Endothelial cell of umbilical vein (primary cell): ENCODE measurements around the gene FAAP100. TPM values are rescaled to one million over a fixed set of nuclear protein-coding genes. Genes with fewer than 3 reads are reported as not detected.

Experiments
- BruUV-seq: library from RNA; stranded (reverse); fragments of 400-500 nt; replicated peaks from 2 replicates; lab custom pipeline; 2021; lab: Mats Ljungman, UMichigan
- CTCF ChIA-PET: fragments of 300-600, 350-600 bp; sonication (Branson Sonifier 250); formaldehyde crosslinking; loops from one replicate; lab custom pipeline; 2021; ENCODE audit warnings: antibody characterized with exemption, inconsistent platforms; lab: Charles Lee
- POLR2A ChIA-PET: fragments of 300-600, 350-600 bp; sonication (Branson Sonifier 250); formaldehyde crosslinking; loops from one replicate; lab custom pipeline; 2021; ENCODE audit warnings: antibody characterized with exemption, inconsistent platforms; lab: Charles Lee
- DNase-seq: peaks from one replicate; pipeline ENCODE4 v3.0.0-alpha.2; 2011; ENCODE audit warnings: low read depth, low spot score
- FAIRE-seq: peaks from 2 replicates; lab custom pipeline; 2011; peaks lifted over from hg19 to GRCh38; lab: Jason Lieb, UNC
- H2AFZ ChIP-seq: 2 replicates; pipeline ENCODE4 v1.6.0; 2012; ENCODE audit warnings: low read depth, low read length, control low read depth, inconsistent platforms
- H3K27ac ChIP-seq: 2 replicates; pipeline ENCODE4 v1.5.1; 2011; ENCODE audit warnings: low read depth, mild to moderate bottlenecking, control low read depth, low read length, moderate library complexity; ENCODE audit not compliant: insufficient read depth
- H3K27me3 ChIP-seq, 2 experiments: 2 replicates each; pipeline versions ENCODE4 v1.6.0 to v1.6.1; 2011; ENCODE audit warnings: low read length in 2 of 2, mixed read lengths in 1 of 2; ENCODE audit not compliant: control insufficient read depth in 2 of 2, insufficient read depth in 2 of 2
- H3K36me3 ChIP-seq, 2 experiments: 2 replicates in 1 of 2; 3 replicates in 1 of 2; pipeline ENCODE4 v1.5.1; 2011; ENCODE audit warnings: low read length in 2 of 2, mild to moderate bottlenecking in 1 of 2, moderate library complexity in 1 of 2; ENCODE audit not compliant: control insufficient read depth in 2 of 2, insufficient read depth in 2 of 2; ENCODE audit errors: extremely low read depth in 1 of 2
- H3K4me1 ChIP-seq: 3 replicates; pipeline ENCODE4 v1.5.1; 2011; ENCODE audit warnings: mild to moderate bottlenecking, low read length; ENCODE audit not compliant: control insufficient read depth, insufficient read depth; ENCODE audit errors: extremely low read depth
- H3K4me2 ChIP-seq: 2 replicates; pipeline ENCODE4 v1.6.1; 2011; ENCODE audit warnings: low read length, control low read depth, mixed read lengths; ENCODE audit not compliant: insufficient read depth
- H3K4me3 ChIP-seq, 3 experiments: fragments of 200-600 bp in 1 of 3; sonication (generic), shearing (Covaris generic) in 1 of 3; replicated peaks in 1 of 3; 2 replicates each; pipeline ENCODE4 v1.5.1; 2011 to 2016; ENCODE audit warnings: control low read depth in 3 of 3, low read length in 3 of 3, mild to moderate bottlenecking in 2 of 3, inconsistent platforms in 1 of 3, low read depth in 1 of 3, moderate library complexity in 1 of 3; ENCODE audit not compliant: insufficient read depth in 1 of 3
- H3K79me2 ChIP-seq: 2 replicates; pipeline ENCODE4 v1.6.0; 2012; ENCODE audit warnings: low read length, inconsistent platforms; ENCODE audit not compliant: control insufficient read depth, insufficient read depth
- H3K9ac ChIP-seq: replicated peaks from 2 replicates; pipeline ENCODE3; 2011; ENCODE audit warnings: low read length, control low read depth; ENCODE audit not compliant: insufficient read depth; ENCODE audit errors: extremely low read depth
- H3K9me1 ChIP-seq: replicated peaks from 3 replicates; pipeline ENCODE4 v1.6.0; 2011; ENCODE audit warnings: mild to moderate bottlenecking, low read length; ENCODE audit not compliant: control insufficient read depth, insufficient read depth; ENCODE audit errors: extremely low read depth
- H3K9me3 ChIP-seq: replicated peaks from 2 replicates; pipeline ENCODE4 v1.5.1; 2012; ENCODE audit warnings: low read length, inconsistent platforms; ENCODE audit not compliant: control insufficient read depth, insufficient read depth
- H4K20me1 ChIP-seq: replicated peaks from 2 replicates; pipeline ENCODE3; 2011; ENCODE audit warnings: mild to moderate bottlenecking, low read length; ENCODE audit not compliant: control insufficient read depth, insufficient read depth; ENCODE audit errors: extremely low read depth
- CTCF ChIP-seq, 2 donors: IDR thresholded peaks; 1 replicate in 1 of 2; 2 replicates in 1 of 2; pipeline ENCODE4 v1.5.1; 2011; ENCODE audit warnings: low read length in 2 of 2, mild to moderate bottlenecking in 2 of 2, moderate library complexity in 2 of 2, control low read depth in 1 of 2, inconsistent platforms in 1 of 2, low read depth in 1 of 2; ENCODE audit not compliant: insufficient read depth in 1 of 2; ENCODE audit errors: extremely low read depth in 1 of 2
- EZH2 ChIP-seq: IDR thresholded peaks from 2 replicates; pipeline ENCODE4 v1.6.1; 2012; ENCODE audit warnings: borderline replicate concordance, low read depth, mild to moderate bottlenecking, moderate library complexity, low read length, inconsistent platforms; ENCODE audit not compliant: severe bottlenecking
- FOS ChIP-seq: IDR thresholded peaks from 2 replicates; pipeline ENCODE4 v1.6.1; 2011; ENCODE audit warnings: mild to moderate bottlenecking, low read length, moderate library complexity, borderline replicate concordance; ENCODE audit not compliant: insufficient read depth
- GATA2 ChIP-seq: IDR thresholded peaks from 2 replicates; pipeline ENCODE4 v1.7.0; 2011; ENCODE audit warnings: low read depth, mild to moderate bottlenecking, moderate library complexity, mixed read lengths, low read length; ENCODE audit not compliant: insufficient read length, insufficient read depth
- JUN ChIP-seq: IDR thresholded peaks from 2 replicates; pipeline ENCODE4 v1.6.1; 2011; ENCODE audit warnings: borderline replicate concordance, low read depth; ENCODE audit not compliant: insufficient read length, insufficient read depth
- MAX ChIP-seq: IDR thresholded peaks from 2 replicates; pipeline ENCODE4 v1.6.1; 2011; ENCODE audit not compliant: insufficient read depth, insufficient read length
- MYC ChIP-seq: IDR thresholded peaks from one replicate; pipeline ENCODE4 v1.6.1; 2011; ENCODE audit warnings: mild to moderate bottlenecking, low read depth, low read length
- POLR2A ChIP-seq: IDR thresholded peaks from 2 replicates; pipeline ENCODE4 v1.6.1; 2012; ENCODE audit warnings: low read depth, mild to moderate bottlenecking, control low read depth, low read length
- POLR2AphosphoS5 ChIP-seq: IDR thresholded peaks from 2 replicates; pipeline ENCODE4 v1.6.1; 2012; ENCODE audit warnings: low read depth, mild to moderate bottlenecking, control low read depth, low read length, moderate library complexity; ENCODE audit not compliant: insufficient read depth
- dilution Hi-C: fragments of 300-500 bp; cut with MboI; formaldehyde crosslinking; loops from one replicate; pipeline ENCODE4 v1.15.0; 2019; ENCODE audit warnings: low sequenced_read_pairs; ENCODE audit not compliant: extremely low pct_ligation_motif_present
- intact Hi-C: fragments of 100-400 bp; cut with micrococcal nuclease; formaldehyde crosslinking; loops from one replicate; pipeline ENCODE4 v1.10.0; 2022
- polyA plus RNA-seq, 4 experiments: library from polyadenylated mRNA; depleted of rRNA in 3 of 4; stranded (reverse) in 3 of 4; unstranded in 1 of 4; fragments of >200 nt; gene quantifications; 2 replicates each; pipeline versions ENCODE4 v1.2.1 to v1.2.3, GENCODE V29; 2011 to 2012; ENCODE audit warnings: missing spikeins in 1 of 4
- total RNA-seq: library from RNA; stranded (reverse); gene quantifications from 2 replicates; pipeline ENCODE4 v1.2.3, GENCODE V29; 2021

The FAAP100 gene
- total and polyA plus RNA-seq, 2 donors (not counting 3 experiments of a cell fraction or from before 2014, with no cell fraction given) = 35.4 to 54.3 TPM

DNA sequence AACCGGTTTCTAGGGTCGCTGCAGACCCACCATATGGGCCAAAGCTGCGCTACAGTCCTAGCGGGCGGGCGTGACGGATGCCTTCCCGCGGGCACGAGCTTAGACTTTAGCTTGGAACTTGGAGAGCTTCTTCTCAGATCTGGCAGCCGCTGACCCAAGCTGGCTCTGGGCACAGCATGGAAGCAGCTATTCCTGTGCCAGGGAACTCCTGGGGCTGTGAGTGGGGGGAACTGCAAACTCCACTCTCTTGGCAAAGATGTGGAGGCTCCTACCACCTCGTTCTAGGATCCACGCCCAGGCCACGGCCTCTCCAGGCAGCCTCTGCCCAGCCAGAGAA lies 8.8 kb downstream of the FAAP100 start:
- H3K36me3 ChIP-seq = peaks cover 9 to 71% of the 10 kb centered on the region in 2 experiments
- FAIRE-seq (no peak), DNase-seq (no peak)
- ChIA-PET CTCF (interaction anchor here (0.8 to 1.0 kb wide), 2 partner anchors 20 to 59 kb away, joined by 3 read pairs; no protein-coding TSS in a partner anchor), POLR2A (no interaction called here)
- H3K4me3 ChIP-seq = no peak overlapping the region
- H4K20me1 ChIP-seq = no peaks in the 10 kb centered on the region
- no peaks in the 10 kb centered on the region for H3K9me1 ChIP-seq
- dilution Hi-C loops = no loop called here
- intact Hi-C loops = no loop called here
- H3K9me3 ChIP-seq = no peaks in the 10 kb centered on the region
- no peaks in the 10 kb centered on the region for H3K4me1 ChIP-seq
- H3K9ac ChIP-seq = no peak overlapping the region
- no peak overlapping the region for H3K4me2 ChIP-seq
- BruUV-seq = no TSS peak
- TF ChIP-seq MYC (no peak), JUN (no peak), POLR2A (no peak), MAX (no peak)
- H2AFZ ChIP-seq = no peak overlapping the region
- H3K79me2 ChIP-seq = peaks cover 3% of the 10 kb centered on the region
- no peaks in the 10 kb centered on the region for H3K27me3 ChIP-seq
- H3K27ac ChIP-seq = no peak overlapping the region

GRCh38 chr17:81542431-81543338 lies 9.5 kb downstream of the FAAP100 start:
- Histone ChIP-seq H3K4me1 (no peaks in the 10 kb centered on the region), H3K4me3 (no peak overlapping the region), H3K27ac (no peak overlapping the region), H3K27me3 (peaks cover 0 to under 1% of the 10 kb centered on the region in 2 experiments), H3K9me3 (no peaks in the 10 kb centered on the region), H3K36me3 (peaks cover 9 to 64% of the 10 kb centered on the region in 2 experiments), H2AFZ (no peak overlapping the region), H3K9me1 (no peaks in the 10 kb centered on the region), H3K9ac (no peak overlapping the region), H3K79me2 (no peaks in the 10 kb centered on the region), H4K20me1 (no peaks in the 10 kb centered on the region), H3K4me2 (no peak overlapping the region)
- no peak for TF ChIP-seq GATA2
- no peak for TF ChIP-seq POLR2A
- no peak for TF ChIP-seq EZH2
- TF ChIP-seq CTCF (IDR thresholded peaks at IDR 0.05; ENCODE audit: extremely low read depth in 1 of 2, insufficient read depth in 1 of 2, low read depth in 1 of 2, low read length in 2 of 2) = no peak
- TF ChIP-seq POLR2AphosphoS5 = no peak
- TF ChIP-seq JUN = no peak
- TF ChIP-seq MAX = no peak
- no peak for TF ChIP-seq MYC
- TF ChIP-seq FOS = no peak
- CTCF ChIA-PET = interaction anchor here (0.8 to 1.0 kb wide), 2 partner anchors 19 to 59 kb away, joined by 3 read pairs; no protein-coding TSS in a partner anchor
- POLR2A ChIA-PET = no interaction called here
- dilution Hi-C loops (no loop called here), intact Hi-C loops (no loop called here)
- BruUV-seq = no TSS peak
- no peak for FAIRE-seq
- DNase-seq = no peak
